Activated B cell treated with CpG ODN at 0.5 μM for 24 hours (primary cell): ENCODE measurements around the gene C19orf85. TPM values are rescaled to one million over a fixed set of nuclear protein-coding genes. Genes with fewer than 3 reads are reported as not detected.

Source experiments
- ATAC-seq: fragments of 200-7000 bp; cut with Tn5 transposase; one replicate; pipeline ENCODE4 v1.10.0; 2021; ENCODE audit warnings: low read depth, mild to moderate bottlenecking, moderate library complexity
- CTCF ChIA-PET: fragments of 350-600 bp; sonication (Branson Sonifier 250); formaldehyde crosslinking; loops from one replicate; lab custom pipeline; 2021; ENCODE audit warnings: antibody characterized with exemption; lab: Charles Lee
- POLR2A ChIA-PET: fragments of 350-600 bp; sonication (Branson Sonifier 250); formaldehyde crosslinking; loops from one replicate; lab custom pipeline; 2021; ENCODE audit warnings: antibody characterized with exemption; lab: Charles Lee
- DNase-seq: peaks from one replicate; pipeline ENCODE4 v3.0.0; 2022
- H3K27ac Mint-ChIP-seq: one replicate; pipeline ENCODE4 v1.8.0; 2020; ENCODE audit warnings: mixed read lengths
- H3K27me3 Mint-ChIP-seq: one replicate; pipeline ENCODE4 v1.8.0; 2021; ENCODE audit warnings: mixed read lengths
- H3K36me3 Mint-ChIP-seq: one replicate; pipeline ENCODE4 v1.8.0; 2021; ENCODE audit warnings: low read depth, mixed read lengths
- H3K4me1 Mint-ChIP-seq: one replicate; pipeline ENCODE4 v1.8.0; 2021; ENCODE audit warnings: mixed read lengths
- H3K4me3 Mint-ChIP-seq: one replicate; pipeline ENCODE4 v1.8.0; 2020; ENCODE audit warnings: mild to moderate bottlenecking, mixed read lengths
- H3K9me3 Mint-ChIP-seq: one replicate; pipeline ENCODE4 v1.8.0; 2020; ENCODE audit warnings: mixed read lengths
- CTCF ChIP-seq: fragments of 200-600 bp; IDR thresholded peaks from one replicate; pipeline ENCODE4 v1.8.0; 2022; ENCODE audit warnings: antibody characterized with exemption, mild to moderate bottlenecking
- intact Hi-C: fragments of 100-400 bp; cut with micrococcal nuclease; formaldehyde crosslinking; loops from one replicate; pipeline ENCODE4 v1.15.1; 2024
- total RNA-seq: library from RNA; stranded (reverse); gene quantifications from 2 replicates; pipeline ENCODE4 v1.2.3, GENCODE V29; 2022

C19orf85 gene
- total RNA-seq, 1 donor from 2014 or later, result not detected

- no peak for ATAC-seq
- no peak for DNase-seq
- intact Hi-C loops, result no loop called here
- Mint-ChIP-seq H3K36me3 (peaks cover 12% of the 10 kb centered on the region), H3K27me3 (no peaks in the 10 kb centered on the region), H3K27ac (no peak overlapping the region), H3K4me3 (no peak overlapping the region), H3K4me1 (peaks cover 33% of the 10 kb centered on the region), H3K9me3 (no peaks in the 10 kb centered on the region)
- ChIA-PET CTCF (interaction anchor here (0.7 to 4.3 kb wide), 3 partner anchors 11 to 193 kb away, joined by 3 to 29 read pairs (median 3); no protein-coding TSS in a partner anchor), POLR2A (no interaction called here)
- no peak for TF ChIP-seq CTCF
These were observed 14.5 kb upstream of the C19orf85 start for GRCh38 chr19:55479045-55479444.

- intact Hi-C loops, result no loop called here
- DNase-seq (no peak), ATAC-seq (no peak)
- no peak for TF ChIP-seq CTCF
- Mint-ChIP-seq H3K36me3 (peaks cover 12% of the 10 kb centered on the region), H3K9me3 (no peaks in the 10 kb centered on the region), H3K27ac (no peak overlapping the region), H3K4me3 (peak overlapping the region; percentile 46), H3K4me1 (peaks cover 33% of the 10 kb centered on the region), H3K27me3 (no peaks in the 10 kb centered on the region)
- ChIA-PET POLR2A (interaction anchor here (2.9 kb wide), 1 partner anchor 224 kb away, joined by 20 read pairs; no protein-coding TSS in a partner anchor), CTCF (interaction anchor here (1.1 to 4.3 kb wide), 2 partner anchors 26 to 193 kb away, joined by 3 to 29 read pairs; no protein-coding TSS in a partner anchor)
These were observed 13.8 kb upstream of the C19orf85 start for GRCh38 chr19:55478364-55478763.

- peak overlapping the region; percentile 63 for H3K27ac Mint-ChIP-seq
- H3K27me3 Mint-ChIP-seq, result no peaks in the 10 kb centered on the region
- TF ChIP-seq CTCF, result no peak
- no peak for ATAC-seq
- intact Hi-C loops, result loop anchor here (2.0 kb wide), 5 partner anchors 25 to 1013 kb away; partner anchors contain the start of genes KMT5C, ZNF444 and ZNF787
- peak overlapping the region; percentile 46 for H3K4me3 Mint-ChIP-seq
- CTCF ChIA-PET, result interaction anchor here (4.3 kb wide), 1 partner anchor 27 kb away, joined by 29 read pairs; no protein-coding TSS in a partner anchor
- H3K4me1 Mint-ChIP-seq, result peaks cover 33% of the 10 kb centered on the region
- POLR2A ChIA-PET, result interaction anchor here (2.1 to 2.9 kb wide), 6 partner anchors 8 to 223 kb away, joined by 6 to 49 read pairs (median 15); partner anchors contain the start of genes ISOC2, KMT5C, NAT14 and ZNF581
- peaks cover 12% of the 10 kb centered on the region for H3K36me3 Mint-ChIP-seq
- H3K9me3 Mint-ChIP-seq, result no peaks in the 10 kb centered on the region
- DNase-seq, result no peak
These were observed 13.4 kb upstream of the C19orf85 start for GRCh38 chr19:55477905-55478304.

GRCh38 chr19:55476100-55476775 is 11.7 kb upstream of the C19orf85 start, which contains the start of gene ZNF628:
TSS of gene ZNF628 (plus strand) at chr19:55476617. CDS start at chr19:55479911, 3,294 bp downstream.
- intact Hi-C loops, result loop anchor here (1.0 to 2.0 kb wide), 14 partner anchors 9 to 1027 kb away; partner anchors contain the start of genes FIZ1, ISOC2, KMT5C and LENG8
- POLR2A ChIA-PET, result interaction anchor here (0.5 to 2.9 kb wide), 37 partner anchors 10 to 1361 kb away, joined by 3 to 49 read pairs (median 5); partner anchors contain the start of genes CCDC106, FIZ1, ISOC2 and KMT5C
- peaks cover 33% of the 10 kb centered on the region for H3K4me1 Mint-ChIP-seq

More at GRCh38 chr19:55476100-55476775, 11.7 kb upstream of the C19orf85 start, which contains the start of gene ZNF628:
- no peak for TF ChIP-seq CTCF
- CTCF ChIA-PET, result interaction anchor here (1.3 to 4.3 kb wide), 5 partner anchors 9 to 157 kb away, joined by 3 to 29 read pairs (median 5); partner anchors contain the start of gene ISOC2
- ATAC-seq, result peak; percentile 90
- no peaks in the 10 kb centered on the region for H3K27me3 Mint-ChIP-seq
- H3K9me3 Mint-ChIP-seq, result no peaks in the 10 kb centered on the region
- H3K4me3 Mint-ChIP-seq, result peak within 1 kb of the TSS; percentile 91
- H3K27ac Mint-ChIP-seq, result peak within 1 kb of the TSS; percentile 89
- H3K36me3 Mint-ChIP-seq, result peaks cover 9% of the 10 kb centered on the region
- DNase-seq, result peak; percentile 97
